ENCODE data around the gene KDSR.

Gene KDSR

GRCh38 chr18:63377275-63377980, 10.4 kb upstream of the KDSR start:
- no peak for TF ChIP-seq CTCF (IDR thresholded peaks at IDR 0.05)

GRCh38 chr18:63376538-63376937, 9.5 kb upstream of the KDSR start:
- TF ChIP-seq CTCF (IDR thresholded peaks at IDR 0.05), result no peak

DNA sequence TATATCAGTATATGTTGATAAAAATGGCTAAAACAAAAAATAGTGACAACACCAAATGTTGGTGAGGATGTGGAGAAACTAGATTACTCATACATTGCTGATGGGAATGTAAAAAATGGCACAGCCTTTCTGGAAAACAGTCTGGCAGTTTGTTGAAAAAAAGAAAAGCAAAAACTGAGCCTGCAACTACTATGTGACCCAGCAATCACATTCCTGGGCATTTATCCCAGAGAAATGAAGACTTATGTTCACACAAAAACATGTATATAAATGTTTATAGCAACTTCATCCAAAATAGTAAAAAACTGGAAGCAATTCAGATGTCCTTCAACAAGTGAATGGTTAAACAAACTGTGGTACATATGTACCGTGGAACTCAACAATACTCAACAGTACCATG, 7.5 kb upstream of the KDSR start:
- no peak for TF ChIP-seq CTCF (IDR thresholded peaks at IDR 0.05)

- no peak for TF ChIP-seq CTCF (IDR thresholded peaks at IDR 0.05)
These were observed 6.2 kb upstream of the KDSR start for GRCh38 chr18:63373161-63373560.

GRCh38 chr18:63368611-63369010, 1.6 kb upstream of the KDSR start:
- no peak for TF ChIP-seq CTCF (IDR thresholded peaks at IDR 0.05)

- TF ChIP-seq CTCF (IDR thresholded peaks at IDR 0.05), result no peak
These were observed 573 bp downstream of the KDSR start for GRCh38 chr18:63366213-63367052.

- TF ChIP-seq CTCF (IDR thresholded peaks at IDR 0.05), result no peak
These were observed 1.2 kb downstream of the KDSR start for GRCh38 chr18:63365876-63366212.
